ENCODE data around the gene COPG2. TPM values are rescaled to one million over a fixed set of nuclear protein-coding genes. Genes with fewer than 3 reads are reported as not detected.

Gene COPG2
- polyA plus RNA-seq, 1 of the 3 experiments (the other 2 are of a cell fraction): 44.3 TPM

GRCh38 chr7:130566168-130566897 is 102.2 kb downstream of the COPG2 start:
- no peak overlapping the region for H2AFZ ChIP-seq (ENCODE audit: low read depth)
- 0 out of 2 replicates have a peak, but pooled peaks cover 5% of the 10 kb centered on the region for H3K79me2 ChIP-seq (ENCODE audit: insufficient read depth)
- H3K27ac ChIP-seq (ENCODE audit: low read depth in 2 of 2, low read length in 1 of 2): no peak overlapping the region
- H3K9me2 ChIP-seq: no peaks in the 10 kb centered on the region
- 87% methylated on average over 9 of the region's 9 CpGs for WGBS (ENCODE audit: low lambda C conversion rate)
- H3K4me2 ChIP-seq: no peak overlapping the region
- no peaks in the 10 kb centered on the region for H3F3A ChIP-seq (replicated peaks; ENCODE audit: insufficient read depth)
- H3K27me3 ChIP-seq (ENCODE audit: insufficient read depth): no peaks in the 10 kb centered on the region
- TF ChIP-seq NRF1 (IDR thresholded peaks at IDR 0.05; ENCODE audit: low read depth, low read length) (no peak), SIN3A (IDR thresholded peaks at IDR 0.05; ENCODE audit: borderline replicate concordance, low read depth, low read length) (no peak), EZH2phosphoT487 (IDR thresholded peaks at IDR 0.05; ENCODE audit: borderline replicate concordance, low read depth) (no peak)
- no peaks in the 10 kb centered on the region for H3K4me1 ChIP-seq (ENCODE audit: control insufficient read depth in 1 of 2, insufficient read depth in 2 of 2, low read depth in 1 of 2, low read length in 1 of 2)
- CTCF ChIA-PET: no interaction called here
- H3K4me3 ChIP-seq (ENCODE audit: low read depth in 2 of 2, low read length in 1 of 2): no peak overlapping the region
- POLR2A ChIA-PET: no interaction called here
- H4K20me1 ChIP-seq (ENCODE audit: insufficient read depth): no peaks in the 10 kb centered on the region
- no peak for DNase-seq
- H3K36me3 ChIP-seq (replicated peaks in 1 of 2; ENCODE audit: control insufficient read depth in 1 of 2, insufficient read depth in 2 of 2, low read length in 1 of 2): peaks cover 5 to 7% of the 10 kb centered on the region in 2 experiments
- H3K9ac ChIP-seq: no peak overlapping the region
- peaks cover 13% of the 10 kb centered on the region; the same call in 1 of the 2 replicates for H3K9me3 ChIP-seq

GRCh38 chr7:130560972-130561371 is 107.6 kb downstream of the COPG2 start:
- H3K9me2 ChIP-seq: no peaks in the 10 kb centered on the region
- H3K27ac ChIP-seq (ENCODE audit: low read depth in 2 of 2, low read length in 1 of 2): no peak overlapping the region
- H3K27me3 ChIP-seq (ENCODE audit: insufficient read depth): no peaks in the 10 kb centered on the region
- H3K4me3 ChIP-seq (ENCODE audit: low read depth in 2 of 2, low read length in 1 of 2): no peak overlapping the region
- POLR2A ChIA-PET: no interaction called here
- H3K9ac ChIP-seq: no peak overlapping the region
- no peaks in the 10 kb centered on the region for H3K79me2 ChIP-seq (ENCODE audit: insufficient read depth)
- TF ChIP-seq SMC3 (IDR thresholded peaks at IDR 0.05; ENCODE audit: low read depth, low read length) (peak; percentile 25; the same call in 1 of the 2 replicates), RAD21 (IDR thresholded peaks at IDR 0.05; ENCODE audit: low read length) (peak; percentile 20; the same call in 1 of the 2 replicates), EZH2phosphoT487 (IDR thresholded peaks at IDR 0.05; ENCODE audit: borderline replicate concordance, low read depth) (no peak), CTCF (IDR thresholded peaks at IDR 0.05) (peak; percentile 35), EP300 (IDR thresholded peaks at IDR 0.05; ENCODE audit: borderline replicate concordance in 1 of 2, low read depth in 1 of 2, low read length in 1 of 2) (no peak), FOXJ3 (CRISPR knock-in tag; IDR thresholded peaks at IDR 0.05) (no peak)
- TF ChIP-seq, protein P1, sequence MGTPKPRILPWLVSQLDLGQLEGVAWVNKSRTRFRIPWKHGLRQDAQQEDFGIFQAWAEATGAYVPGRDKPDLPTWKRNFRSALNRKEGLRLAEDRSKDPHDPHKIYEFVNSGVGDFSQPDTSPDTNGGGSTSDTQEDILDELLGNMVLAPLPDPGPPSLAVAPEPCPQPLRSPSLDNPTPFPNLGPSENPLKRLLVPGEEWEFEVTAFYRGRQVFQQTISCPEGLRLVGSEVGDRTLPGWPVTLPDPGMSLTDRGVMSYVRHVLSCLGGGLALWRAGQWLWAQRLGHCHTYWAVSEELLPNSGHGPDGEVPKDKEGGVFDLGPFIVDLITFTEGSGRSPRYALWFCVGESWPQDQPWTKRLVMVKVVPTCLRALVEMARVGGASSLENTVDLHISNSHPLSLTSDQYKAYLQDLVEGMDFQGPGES (IDR thresholded peaks at IDR 0.05; ENCODE audit: low read depth, low read length): no peak
- H3F3A ChIP-seq (replicated peaks; ENCODE audit: insufficient read depth): no peaks in the 10 kb centered on the region
- 95% methylated on average over 1 of the region's 1 CpG for WGBS (ENCODE audit: low lambda C conversion rate)
- H2AFZ ChIP-seq (ENCODE audit: low read depth): no peak overlapping the region
- peaks cover 14 to 18% of the 10 kb centered on the region in 2 experiments for H3K36me3 ChIP-seq (replicated peaks in 1 of 2; ENCODE audit: control insufficient read depth in 1 of 2, insufficient read depth in 2 of 2, low read length in 1 of 2)
- CTCF ChIA-PET: no interaction called here
- no peak for DNase-seq
- H3K4me1 ChIP-seq (ENCODE audit: control insufficient read depth in 1 of 2, insufficient read depth in 2 of 2, low read depth in 1 of 2, low read length in 1 of 2): no peaks in the 10 kb centered on the region
- peaks cover 16% of the 10 kb centered on the region; the same call in 1 of the 2 replicates for H3K9me3 ChIP-seq
- no peak overlapping the region for H3K4me2 ChIP-seq
- no peaks in the 10 kb centered on the region for H4K20me1 ChIP-seq (ENCODE audit: insufficient read depth)

Data from SK-N-SH (cell line).